Panc1 (cell line): ENCODE data around the gene PEX16. TPM values are rescaled to one million over a fixed set of nuclear protein-coding genes. Genes with fewer than 3 reads are reported as not detected.
A peak's percentile ranks its signal among the peaks of the same experiment; 100 is the strongest.
"Not testable (repeated sequence)": the region's sequence is repeated elsewhere in the genome, so short reads cannot be mapped to it uniquely, and the experiment has no call there.

Source experiments
- ATAC-seq: fragments of 200-7000 bp; cut with Tn5 transposase; 2 replicates; pipeline ENCODE4 v1.9.1; 2020; ENCODE audit warnings: mild to moderate bottlenecking, moderate library complexity
- BruUV-seq: library from RNA; stranded (reverse); fragments of 400-500 nt; replicated peaks from 2 replicates; lab custom pipeline; 2021; lab: Mats Ljungman, UMichigan
- CTCF ChIA-PET: fragments of 300-600 bp; sonication (Branson Sonifier 250); formaldehyde crosslinking; loops from one replicate; lab custom pipeline; 2022; ENCODE audit warnings: antibody characterized with exemption; lab: Charles Lee
- POLR2A ChIA-PET: fragments of 300-600 bp; sonication (Branson Sonifier 250); formaldehyde crosslinking; loops from one replicate; lab custom pipeline; 2022; ENCODE audit warnings: antibody characterized with exemption; lab: Charles Lee
- DNase-seq: peaks from one replicate; pipeline ENCODE4 v3.0.0-alpha.2; 2010; ENCODE audit warnings: low read depth, low spot score
- H3K27ac ChIP-seq: 2 replicates; pipeline ENCODE4 v1.5.1; 2011; ENCODE audit warnings: mild to moderate bottlenecking, low read length, inconsistent platforms
- H3K27me3 ChIP-seq: fragments of 200-500 bp; sonication (Bioruptor generic); 2 replicates; pipeline ENCODE4 v1.6.0; 2014; ENCODE audit warnings: low read length, inconsistent platforms; ENCODE audit not compliant: control insufficient read depth, insufficient read depth
- H3K36me3 ChIP-seq: fragments of 200-500 bp; sonication (Bioruptor generic); 2 replicates; pipeline ENCODE4 v1.5.1; 2014; ENCODE audit warnings: inconsistent platforms, mild to moderate bottlenecking, low read length, moderate library complexity; ENCODE audit not compliant: control insufficient read depth, insufficient read depth
- H3K4me1 ChIP-seq: 2 replicates; pipeline ENCODE4 v1.5.1; 2011; ENCODE audit warnings: inconsistent platforms, mild to moderate bottlenecking, low read length, moderate library complexity; ENCODE audit not compliant: control insufficient read depth, insufficient read depth
- H3K4me3 ChIP-seq, 2 experiments: 2 replicates each; pipeline ENCODE4 v1.5.1; 2011 to 2012; ENCODE audit warnings: low read depth in 2 of 2, low read length in 2 of 2, mild to moderate bottlenecking in 2 of 2, inconsistent platforms in 1 of 2, moderate library complexity in 1 of 2
- H3K9me3 ChIP-seq: fragments of 200-500 bp; sonication (Bioruptor generic); 2 replicates; pipeline ENCODE4 v1.5.1; 2014; ENCODE audit warnings: low read depth, mild to moderate bottlenecking, inconsistent platforms, low read length, moderate library complexity; ENCODE audit not compliant: control insufficient read depth, insufficient read depth
- CTCF ChIP-seq: fragments of 450-650 bp; IDR thresholded peaks from 2 replicates; pipeline ENCODE4 v1.5.1; 2017; ENCODE audit warnings: mild to moderate bottlenecking
- POLR2AphosphoS5 ChIP-seq: IDR thresholded peaks from 2 replicates; pipeline ENCODE4 v1.6.1; 2012; ENCODE audit warnings: mild to moderate bottlenecking, low read depth, low read length, moderate library complexity
- REST ChIP-seq, 2 experiments: IDR thresholded peaks; 2 replicates each; pipeline ENCODE4 v1.6.1; 2011 to 2012; ENCODE audit warnings: low read depth in 2 of 2, control low read depth in 1 of 2, low read length in 1 of 2, mild to moderate bottlenecking in 1 of 2, moderate library complexity in 1 of 2; ENCODE audit not compliant: insufficient read depth in 1 of 2
- SIN3A ChIP-seq: IDR thresholded peaks from 2 replicates; pipeline ENCODE4 v1.6.1; 2012; ENCODE audit warnings: low read depth, mild to moderate bottlenecking, low read length, moderate library complexity, borderline replicate concordance; ENCODE audit not compliant: insufficient read depth
- TCF7L2 ChIP-seq: IDR thresholded peaks from 2 replicates; pipeline ENCODE4 v1.6.1; 2011; ENCODE audit warnings: mild to moderate bottlenecking, low read depth, low read length, inconsistent platforms
- in situ Hi-C: cut with HindIII; loops from 2 replicates; pipeline ENCODE4 v1.10.0; 2016; ENCODE audit warnings: low sequenced_read_pairs, low pct_unique_long_range_greater_than_20kb
- intact Hi-C: fragments of 100-400 bp; cut with micrococcal nuclease; formaldehyde crosslinking; loops from one replicate; pipeline ENCODE4 v1.10.0; 2022; ENCODE audit not compliant: unreplicated experiment
- total RNA-seq: library from RNA; stranded (reverse); gene quantifications from one replicate; pipeline ENCODE4 v1.2.1, GENCODE V29; 2021; ENCODE audit not compliant: unreplicated experiment

PEX16 gene
- total RNA-seq, 1 experiment from 2014 or later, result 37.5 TPM

GRCh38 chr11:45901626-45902025, 16.1 kb downstream of the PEX16 start:
- H3K36me3 ChIP-seq, result no peaks in the 10 kb centered on the region
- no peaks in the 10 kb centered on the region for H3K9me3 ChIP-seq
- ATAC-seq, result no peak
- in situ Hi-C loops (no loop called here), intact Hi-C loops (no loop called here)
- BruUV-seq, result no TSS peak
- CTCF ChIA-PET, result no interaction called here
- peaks cover 6% of the 10 kb centered on the region; the same call in 1 of the 2 replicates for H3K4me1 ChIP-seq
- POLR2A ChIA-PET, result interaction anchor here (0.6 to 1.1 kb wide), 2 partner anchors 55 to 499 kb away, joined by 3 read pairs; partner anchors contain the start of gene CRY2
- no peaks in the 10 kb centered on the region for H3K27me3 ChIP-seq
- no peak for TF ChIP-seq CTCF
- TF ChIP-seq REST (IDR thresholded peaks at IDR 0.05; ENCODE audit: insufficient read depth in 1 of 2, low read depth in 2 of 2, low read length in 1 of 2), result no peak
- no peak for TF ChIP-seq POLR2AphosphoS5
- no peak for TF ChIP-seq SIN3A
- TF ChIP-seq TCF7L2, result no peak
- DNase-seq, result no peak
- H3K4me3 ChIP-seq, result no peak overlapping the region
- no peak overlapping the region for H3K27ac ChIP-seq

GRCh38 chr11:45900916-45901617, 16.6 kb downstream of the PEX16 start:
- H3K4me3 ChIP-seq, result peak overlapping the region; percentile 53 to 59; a peak in 3 of 4 replicates
- no peak for DNase-seq
- H3K9me3 ChIP-seq, result no peaks in the 10 kb centered on the region
- no peaks in the 10 kb centered on the region for H3K27me3 ChIP-seq
- no TSS peak for BruUV-seq
- in situ Hi-C loops, result no loop called here
- no peaks in the 10 kb centered on the region for H3K36me3 ChIP-seq
- ChIA-PET CTCF (no interaction called here), POLR2A (interaction anchor here (0.6 to 1.1 kb wide), 2 partner anchors 54 to 499 kb away, joined by 3 read pairs; partner anchors contain the start of gene CRY2)
- H3K4me1 ChIP-seq, result peaks cover 6% of the 10 kb centered on the region; the same call in 1 of the 2 replicates
- intact Hi-C loops, result no loop called here
- no peak overlapping the region for H3K27ac ChIP-seq
- TF ChIP-seq POLR2AphosphoS5 (no peak), CTCF (no peak), TCF7L2 (no peak), SIN3A (no peak), REST (IDR thresholded peaks at IDR 0.05; ENCODE audit: insufficient read depth in 1 of 2, low read depth in 2 of 2, low read length in 1 of 2) (no peak)
- ATAC-seq, result no peak

GRCh38 chr11:45900175-45900800, 17.4 kb downstream of the PEX16 start:
- peak overlapping the region; percentile 53 to 59 for H3K4me3 ChIP-seq
- H3K9me3 ChIP-seq, H3K4me1 ChIP-seq, BruUV-seq, H3K36me3 ChIP-seq, H3K27me3 ChIP-seq, in situ Hi-C loops, CTCF ChIA-PET, H3K27ac ChIP-seq, DNase-seq, intact Hi-C loops: not testable (repeated sequence)
- peak; percentile 59 for ATAC-seq
- POLR2A ChIA-PET, result interaction anchor here (1.1 kb wide), 1 partner anchor 53 kb away, joined by 3 read pairs; the partner anchor contains the start of gene CRY2
